Lower leg skin (tissue), 3 donors: ENCODE results near the gene MESD.

Source experiments
- CTCF ChIP-seq, 3 donors: fragments of 450-650 bp; IDR thresholded peaks; one replicate each; pipeline ENCODE4 v1.5.1; 2016; ENCODE audit warnings: antibody characterized with exemption in 3 of 3, mild to moderate bottlenecking in 3 of 3, moderate library complexity in 2 of 3
- POLR2A ChIP-seq, 2 donors: fragments of 450-650 bp; IDR thresholded peaks; one replicate each; pipeline ENCODE4 v1.6.1; 2016 to 2017; ENCODE audit warnings: antibody characterized with exemption in 2 of 2, mild to moderate bottlenecking in 1 of 2, moderate library complexity in 1 of 2

- TF ChIP-seq CTCF (IDR thresholded peaks at IDR 0.05): no peak
- TF ChIP-seq POLR2A (IDR thresholded peaks at IDR 0.05): no peak
Observed at GRCh38 chr15:80969316-80969715, 20.3 kb downstream of the MESD start.
